Naive thymus-derived CD4-positive, alpha-beta T cell (primary cell): Measurements from ENCODE around the gene GRIN2A. TPM values are rescaled to one million over a fixed set of nuclear protein-coding genes. Genes with fewer than 3 reads are reported as not detected.

ENCODE experiments used
- ATAC-seq: fragments of 150-1000 bp; cut with Tn5 transposase; 2 replicates; pipeline ENCODE4 v1.10.0; 2021; ENCODE audit warnings: mild to moderate bottlenecking, moderate library complexity
- CTCF ChIA-PET: fragments of 350-600 bp; sonication (Branson Sonifier 250); formaldehyde crosslinking; loops from one replicate; lab custom pipeline; 2021; ENCODE audit warnings: antibody characterized with exemption; lab: Charles Lee
- POLR2A ChIA-PET: fragments of 350-600 bp; sonication (Branson Sonifier 250); formaldehyde crosslinking; loops from one replicate; lab custom pipeline; 2021; ENCODE audit warnings: antibody characterized with exemption, inconsistent platforms; lab: Charles Lee
- DNase-seq, 9 donors: peaks; one replicate each; pipeline versions ENCODE4 v3.0.0 to v3.0.0-alpha.2; 2020 to 2022; ENCODE audit warnings: mixed read lengths in 1 of 9
- H3K27ac ChIP-seq: one replicate; pipeline ENCODE4 v1.7.0; 2013; ENCODE audit warnings: mild to moderate bottlenecking, low read depth, low read length, moderate library complexity
- H3K27me3 ChIP-seq, 2 donors: one replicate each; pipeline ENCODE4 v1.7.0; 2013; ENCODE audit warnings: low read length in 2 of 2, mild to moderate bottlenecking in 2 of 2, moderate library complexity in 2 of 2; ENCODE audit not compliant: control insufficient read depth in 2 of 2, insufficient read depth in 2 of 2
- H3K36me3 ChIP-seq, 3 experiments: 1 replicate in 2 of 3; 2 replicates in 1 of 3; pipeline ENCODE4 v1.7.0; 2013; ENCODE audit warnings: low read length in 3 of 3, mild to moderate bottlenecking in 3 of 3, moderate library complexity in 1 of 3; ENCODE audit not compliant: insufficient read depth in 3 of 3, control insufficient read depth in 2 of 3
- H3K4me1 ChIP-seq, 2 donors: one replicate each; pipeline ENCODE4 v1.7.0; 2013; ENCODE audit warnings: low read length in 2 of 2, mild to moderate bottlenecking in 2 of 2, moderate library complexity in 1 of 2; ENCODE audit not compliant: control insufficient read depth in 2 of 2, insufficient read depth in 2 of 2
- H3K4me3 ChIP-seq: 2 replicates; pipeline ENCODE4 v1.7.0; 2013; ENCODE audit warnings: mild to moderate bottlenecking, low read length
- H3K9me3 ChIP-seq, 3 experiments: 1 replicate in 2 of 3; 2 replicates in 1 of 3; pipeline ENCODE4 v1.7.0; 2013; ENCODE audit warnings: low read length in 3 of 3; ENCODE audit not compliant: control insufficient read depth in 2 of 3
- H3K27ac Mint-ChIP-seq, 9 donors: one replicate each; pipeline ENCODE4 v1.8.0; 2020 to 2022; ENCODE audit warnings: mixed read lengths in 9 of 9, mild to moderate bottlenecking in 8 of 9, moderate library complexity in 5 of 9, inconsistent platforms in 2 of 9
- H3K27me3 Mint-ChIP-seq, 5 donors: one replicate each; pipeline ENCODE4 v1.8.0; 2021 to 2022; ENCODE audit warnings: mixed read lengths in 5 of 5, mild to moderate bottlenecking in 1 of 5
- H3K36me3 Mint-ChIP-seq, 5 donors: one replicate each; pipeline ENCODE4 v1.8.0; 2020 to 2022; ENCODE audit warnings: mixed read lengths in 5 of 5, mild to moderate bottlenecking in 3 of 5, inconsistent platforms in 1 of 5
- H3K4me1 Mint-ChIP-seq, 7 donors: one replicate each; pipeline ENCODE4 v1.8.0; 2020 to 2022; ENCODE audit warnings: mixed read lengths in 7 of 7, mild to moderate bottlenecking in 3 of 7, inconsistent platforms in 1 of 7
- H3K4me3 Mint-ChIP-seq, 10 donors: one replicate each; pipeline ENCODE4 v1.8.0; 2020 to 2022; ENCODE audit warnings: mild to moderate bottlenecking in 10 of 10, mixed read lengths in 10 of 10, moderate library complexity in 6 of 10, inconsistent platforms in 2 of 10
- H3K9me3 Mint-ChIP-seq, 11 donors: one replicate each; pipeline ENCODE4 v1.8.0; 2020 to 2022; ENCODE audit warnings: mixed read lengths in 11 of 11, mild to moderate bottlenecking in 4 of 11, inconsistent platforms in 1 of 11, moderate library complexity in 1 of 11
- intact Hi-C, 2 donors: fragments of 100-400 bp; cut with micrococcal nuclease; formaldehyde crosslinking; loops; one replicate each; pipeline ENCODE4 v1.15.1; 2023
- polyA plus RNA-seq, 2 donors: library from polyadenylated mRNA; unstranded; fragments of 300-500 nt; fragmentation: Illumina TruSeq; gene quantifications; one replicate each; pipeline ENCODE4 v1.2.3, GENCODE V29; 2021
- total RNA-seq, 6 experiments: library from RNA in 5 of 6; stranded (reverse) in 5 of 6; gene quantifications; 1 replicate in 5 of 6; 2 replicates in 1 of 6; pipeline ENCODE4 v1.2.3 and lab custom pipeline; 2021 to 2026

The GRIN2A gene
- total and polyA plus RNA-seq, 7 experiments from 2014 or later = not detected

GRCh38 chr16:10048850-10049249 lies 133.4 kb downstream of the GRIN2A start:
- H3K36me3 ChIP-seq = no peaks in the 10 kb centered on the region
- H3K9me3 ChIP-seq = no peaks in the 10 kb centered on the region
- ATAC-seq (no peak), DNase-seq (no peak)
- H3K27me3 Mint-ChIP-seq = peaks cover 0 to 19% (median 11%) of the 10 kb centered on the region in 5 donors
- no peak overlapping the region for H3K4me3 Mint-ChIP-seq
- peaks cover 0 to 5% (median 0%) of the 10 kb centered on the region in 5 donors for H3K36me3 Mint-ChIP-seq
- no peak overlapping the region for H3K4me3 ChIP-seq
- no peak overlapping the region for H3K27ac Mint-ChIP-seq
- no peaks in the 10 kb centered on the region for H3K4me1 Mint-ChIP-seq
- ChIA-PET CTCF (no interaction called here), POLR2A (no interaction called here)
- H3K9me3 Mint-ChIP-seq = peaks cover 0 to 11% (median 4%) of the 10 kb centered on the region in 11 donors
- H3K27ac ChIP-seq = no peak overlapping the region
- H3K4me1 ChIP-seq = no peaks in the 10 kb centered on the region
- intact Hi-C loops = no loop called here
- no peaks in the 10 kb centered on the region for H3K27me3 ChIP-seq

- POLR2A ChIA-PET = no interaction called here
- Mint-ChIP-seq H3K4me1 (no peaks in the 10 kb centered on the region), H3K9me3 (peaks cover 0 to 16% (median 5%) of the 10 kb centered on the region in 11 donors), H3K36me3 (peaks cover 0 to 5% (median 0%) of the 10 kb centered on the region in 5 donors), H3K4me3 (no peak overlapping the region), H3K27me3 (peaks cover 0 to 19% (median 10%) of the 10 kb centered on the region in 5 donors), H3K27ac (no peak overlapping the region)
- intact Hi-C loops = no loop called here
- Histone ChIP-seq H3K27me3 (no peaks in the 10 kb centered on the region), H3K27ac (no peak overlapping the region), H3K4me3 (no peak overlapping the region), H3K9me3 (no peaks in the 10 kb centered on the region), H3K4me1 (no peaks in the 10 kb centered on the region), H3K36me3 (no peaks in the 10 kb centered on the region)
- no peak for DNase-seq
- ATAC-seq = no peak
- CTCF ChIA-PET = no interaction called here
These were observed 136.3 kb downstream of the GRIN2A start for GRCh38 chr16:10045947-10046346.

- Mint-ChIP-seq H3K27ac (no peak overlapping the region), H3K9me3 (peaks cover 0 to 16% (median 5%) of the 10 kb centered on the region in 11 donors), H3K27me3 (peaks cover 0 to 19% (median 10%) of the 10 kb centered on the region in 5 donors), H3K4me3 (no peak overlapping the region), H3K4me1 (no peaks in the 10 kb centered on the region), H3K36me3 (peaks cover 0 to 5% (median 0%) of the 10 kb centered on the region in 5 donors)
- Histone ChIP-seq H3K36me3 (no peaks in the 10 kb centered on the region), H3K4me3 (no peak overlapping the region), H3K9me3 (no peaks in the 10 kb centered on the region), H3K4me1 (no peaks in the 10 kb centered on the region), H3K27ac (no peak overlapping the region), H3K27me3 (no peaks in the 10 kb centered on the region)
- intact Hi-C loops = no loop called here
- ChIA-PET CTCF (no interaction called here), POLR2A (no interaction called here)
- no peak for ATAC-seq
- no peak for DNase-seq
These were observed 136.9 kb downstream of the GRIN2A start for GRCh38 chr16:10045291-10045775.

- ChIA-PET CTCF (no interaction called here), POLR2A (no interaction called here)
- H3K27me3 ChIP-seq = no peaks in the 10 kb centered on the region
- Mint-ChIP-seq H3K9me3 (peaks cover 0 to 6% (median 2%) of the 10 kb centered on the region in 11 donors), H3K4me1 (peaks cover 0 to 8% (median 4%) of the 10 kb centered on the region in 7 donors), H3K4me3 (no peak overlapping the region), H3K36me3 (peaks cover 0 to 6% (median 0%) of the 10 kb centered on the region in 5 donors), H3K27me3 (peaks cover 6 to 28% (median 23%) of the 10 kb centered on the region in 5 donors), H3K27ac (no peak overlapping the region)
- no peak for DNase-seq
- H3K9me3 ChIP-seq = no peaks in the 10 kb centered on the region
- H3K4me3 ChIP-seq = no peak overlapping the region
- H3K27ac ChIP-seq = no peak overlapping the region
- intact Hi-C loops = no loop called here
- no peaks in the 10 kb centered on the region for H3K4me1 ChIP-seq
- no peak for ATAC-seq
- no peaks in the 10 kb centered on the region for H3K36me3 ChIP-seq
These were observed 141.8 kb downstream of the GRIN2A start for GRCh38 chr16:10040136-10041080.

- H3K4me1 ChIP-seq = no peaks in the 10 kb centered on the region
- ATAC-seq (no peak), DNase-seq (peak in 2 of 9 donors; percentile 0 to 20)
- intact Hi-C loops = no loop called here
- H3K36me3 ChIP-seq = no peaks in the 10 kb centered on the region
- no peak overlapping the region for H3K27ac Mint-ChIP-seq
- no peak overlapping the region for H3K27ac ChIP-seq
- no peaks in the 10 kb centered on the region for H3K9me3 ChIP-seq
- peak overlapping the region in 7 of 10 donors; percentile 19 to 58 (median 35) for H3K4me3 Mint-ChIP-seq
- no peaks in the 10 kb centered on the region for H3K27me3 ChIP-seq
- H3K4me3 ChIP-seq = no peak overlapping the region
- peaks cover 0 to 6% (median 0%) of the 10 kb centered on the region in 5 donors for H3K36me3 Mint-ChIP-seq
- H3K27me3 Mint-ChIP-seq = peaks cover 6 to 28% (median 23%) of the 10 kb centered on the region in 5 donors
- H3K4me1 Mint-ChIP-seq = peaks cover 0 to 8% (median 4%) of the 10 kb centered on the region in 7 donors
- peaks cover 0 to 6% (median 4%) of the 10 kb centered on the region in 11 donors for H3K9me3 Mint-ChIP-seq
- ChIA-PET POLR2A (no interaction called here), CTCF (no interaction called here)
These were observed 142.8 kb downstream of the GRIN2A start for GRCh38 chr16:10039220-10040096.

- intact Hi-C loops = no loop called here
- CTCF ChIA-PET = no interaction called here
- no peaks in the 10 kb centered on the region for H3K4me1 ChIP-seq
- Mint-ChIP-seq H3K4me3 (peak overlapping the region in 1 of 10 donors; percentile 31), H3K4me1 (peaks cover 0 to 8% (median 4%) of the 10 kb centered on the region in 7 donors), H3K9me3 (peaks cover 0 to 5% (median 2%) of the 10 kb centered on the region in 11 donors), H3K27me3 (peaks cover 6 to 28% (median 23%) of the 10 kb centered on the region in 5 donors), H3K36me3 (peaks cover 0 to 6% (median 0%) of the 10 kb centered on the region in 5 donors), H3K27ac (no peak overlapping the region)
- no peaks in the 10 kb centered on the region for H3K27me3 ChIP-seq
- no peak for DNase-seq
- POLR2A ChIA-PET = no interaction called here
- no peak overlapping the region for H3K4me3 ChIP-seq
- H3K36me3 ChIP-seq = no peaks in the 10 kb centered on the region
- no peaks in the 10 kb centered on the region for H3K9me3 ChIP-seq
- no peak overlapping the region for H3K27ac ChIP-seq
- ATAC-seq = no peak
These were observed 144.5 kb downstream of the GRIN2A start for GRCh38 chr16:10037751-10038150.
